HG03460 (cell line): ENCODE measurements around the gene ACTR5.
"Not testable (repeated sequence)": the region's sequence is repeated elsewhere in the genome, so short reads cannot be mapped to it uniquely, and the experiment has no call there.

Experiments used
- ATAC-seq: cut with Tn5 transposase; IDR thresholded peaks from one replicate; pipeline ENCODE4 v1.9.1; 2021; ENCODE audit not compliant: unreplicated experiment

ACTR5 gene

GRCh38 chr20:38764567-38765318 lies 16.5 kb downstream of the ACTR5 start:
- ATAC-seq: no peak

- ATAC-seq: no peak
These were observed 17.8 kb downstream of the ACTR5 start for GRCh38 chr20:38766071-38766470.

- ATAC-seq: no peak
These were observed 21.4 kb downstream of the ACTR5 start for GRCh38 chr20:38769376-38770295.

GRCh38 chr20:38770546-38770945 lies 22.3 kb downstream of the ACTR5 start:
- no peak for ATAC-seq

GRCh38 chr20:38770970-38771369 lies 22.7 kb downstream of the ACTR5 start:
- no peak for ATAC-seq

GRCh38 chr20:38771621-38772020 lies 23.4 kb downstream of the ACTR5 start:
- ATAC-seq: no peak

- ATAC-seq: no peak
These were observed 25.9 kb downstream of the ACTR5 start for GRCh38 chr20:38774167-38774566.

GRCh38 chr20:38776363-38776762 lies 28.1 kb downstream of the ACTR5 start:
- ATAC-seq: no peak

GRCh38 chr20:38779247-38780097 lies 31.2 kb downstream of the ACTR5 start:
- no peak for ATAC-seq

- no peak for ATAC-seq
These were observed 34.0 kb downstream of the ACTR5 start for GRCh38 chr20:38782275-38782674.

- ATAC-seq: no peak
These were observed 39.6 kb downstream of the ACTR5 start for GRCh38 chr20:38787870-38788269.

GRCh38 chr20:38789503-38790199 lies 41.4 kb downstream of the ACTR5 start:
- no peak for ATAC-seq

- no peak for ATAC-seq
These were observed 42.2 kb downstream of the ACTR5 start for GRCh38 chr20:38790200-38791053.

GRCh38 chr20:38791291-38791690 lies 43.0 kb downstream of the ACTR5 start:
- no peak for ATAC-seq

GRCh38 chr20:38791940-38792339 lies 43.7 kb downstream of the ACTR5 start:
- ATAC-seq: no peak

GRCh38 chr20:38794057-38794456 lies 45.8 kb downstream of the ACTR5 start:
- ATAC-seq: not testable (repeated sequence)

- no peak for ATAC-seq
These were observed 50.0 kb downstream of the ACTR5 start for GRCh38 chr20:38798266-38798665.

GRCh38 chr20:38799203-38799602 lies 50.9 kb downstream of the ACTR5 start:
- no peak for ATAC-seq

GRCh38 chr20:38800882-38801281 lies 52.6 kb downstream of the ACTR5 start:
- ATAC-seq: no peak

- ATAC-seq: no peak
These were observed 56.0 kb downstream of the ACTR5 start for GRCh38 chr20:38804221-38804620.
